Measurements from ENCODE around the gene PCNT.
"Not testable (repeated sequence)": the region's sequence is repeated elsewhere in the genome, so short reads cannot be mapped to it uniquely, and the experiment has no call there.

Gene PCNT

DNA sequence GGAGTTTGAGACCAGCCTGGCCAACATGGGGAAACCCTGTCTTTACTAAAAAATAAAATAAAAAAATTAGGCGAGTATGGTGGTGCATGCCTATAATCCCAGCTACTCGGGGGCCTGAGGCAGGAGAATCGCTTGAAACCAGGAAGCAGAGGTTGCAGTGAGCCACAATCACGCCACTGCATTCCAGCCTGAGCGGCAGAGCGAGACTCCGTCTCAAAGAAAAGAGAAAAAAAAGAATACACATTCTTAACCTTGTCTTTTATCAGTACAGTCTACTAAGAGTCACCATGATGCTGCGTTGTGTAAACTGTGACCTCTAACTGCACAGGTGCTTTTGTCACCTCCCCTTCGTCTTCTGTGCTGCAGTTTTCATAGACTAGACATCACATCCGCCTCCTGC lies 37.2 kb downstream of the PCNT start:
- no peak for DNase-seq (ENCODE audit: low read depth, low spot score)

DNA sequence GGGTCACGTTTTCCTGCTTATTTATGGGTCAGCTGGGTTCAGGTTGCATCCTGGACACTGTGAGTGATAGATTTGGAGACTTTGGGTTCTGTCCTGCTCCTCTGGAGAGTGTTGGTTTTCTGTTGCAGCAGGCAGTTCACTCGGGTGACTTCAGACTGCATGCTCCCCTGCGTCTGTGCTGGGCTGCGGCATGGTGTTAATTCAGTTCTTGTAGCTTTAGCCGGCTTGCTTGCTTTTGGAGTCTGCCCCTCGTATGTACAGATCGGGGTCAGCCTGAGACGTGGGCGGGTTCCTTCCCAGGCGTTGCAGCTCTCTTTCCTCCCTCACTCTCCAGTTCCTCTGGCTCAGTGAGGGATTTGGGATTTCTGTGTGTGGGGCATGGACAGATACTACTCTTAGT lies 38.0 kb downstream of the PCNT start:
- no peak for DNase-seq (ENCODE audit: low read depth, low spot score)

DNA sequence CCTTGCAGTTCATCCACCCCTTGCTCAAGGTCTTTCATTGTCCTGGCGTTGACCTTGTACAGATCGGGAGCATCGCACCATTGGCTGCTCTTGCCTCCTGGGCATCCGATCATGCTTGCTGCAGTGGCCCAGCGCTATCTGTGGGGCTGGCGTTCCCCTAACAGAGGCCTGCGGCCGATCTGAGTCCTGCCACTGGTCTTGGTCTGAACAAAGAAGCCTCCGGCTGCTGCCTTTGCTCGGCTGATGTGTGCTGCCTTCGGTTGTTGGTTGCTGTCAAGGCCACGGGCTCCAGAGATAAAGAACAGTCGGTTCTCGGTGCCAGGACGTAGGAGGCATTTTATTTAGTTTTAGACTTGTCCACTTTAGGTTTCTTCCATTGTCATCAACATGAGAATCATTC lies 39.0 kb downstream of the PCNT start:
- DNase-seq (ENCODE audit: low read depth, low spot score), result no peak

DNA sequence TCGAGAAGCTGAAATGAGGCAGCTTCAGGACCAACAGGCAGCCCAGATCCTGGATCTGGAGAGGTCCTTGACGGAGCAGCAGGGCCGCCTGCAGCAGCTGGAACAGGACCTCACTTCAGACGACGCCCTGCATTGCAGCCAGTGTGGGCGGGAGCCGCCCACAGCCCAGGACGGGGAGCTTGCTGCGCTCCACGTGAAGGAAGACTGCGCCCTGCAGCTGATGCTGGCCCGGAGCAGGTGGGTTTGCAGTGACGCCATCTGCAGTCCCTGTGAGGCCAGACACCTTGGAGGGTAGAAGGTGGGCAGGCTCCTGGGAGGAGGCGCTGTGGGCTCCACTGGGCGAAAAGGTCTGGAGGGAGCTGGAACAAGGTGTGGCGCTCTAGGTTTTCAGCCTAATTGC lies 39.7 kb downstream of the PCNT start:
- no peak for DNase-seq (ENCODE audit: low read depth, low spot score)

GRCh38 chr21:46366091-46366490 lies 42.1 kb downstream of the PCNT start:
- no peak for DNase-seq (ENCODE audit: low read depth, low spot score)

DNA sequence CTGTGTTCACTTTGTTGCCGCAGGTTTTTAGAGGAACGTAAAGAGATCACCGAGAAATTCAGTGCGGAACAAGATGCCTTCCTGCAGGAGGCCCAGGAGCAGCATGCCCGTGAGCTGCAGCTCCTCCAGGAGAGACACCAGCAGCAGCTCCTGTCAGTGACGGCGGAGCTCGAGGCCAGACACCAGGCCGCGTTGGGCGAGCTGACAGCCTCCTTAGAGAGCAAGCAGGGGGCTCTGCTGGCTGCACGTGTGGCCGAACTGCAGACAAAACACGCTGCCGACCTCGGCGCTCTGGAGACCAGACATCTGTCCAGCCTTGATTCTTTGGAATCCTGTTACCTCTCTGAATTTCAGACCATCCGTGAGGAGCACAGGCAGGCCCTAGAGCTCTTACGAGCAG lies 42.6 kb downstream of the PCNT start:
- DNase-seq (ENCODE audit: low read depth, low spot score), result no peak

DNA sequence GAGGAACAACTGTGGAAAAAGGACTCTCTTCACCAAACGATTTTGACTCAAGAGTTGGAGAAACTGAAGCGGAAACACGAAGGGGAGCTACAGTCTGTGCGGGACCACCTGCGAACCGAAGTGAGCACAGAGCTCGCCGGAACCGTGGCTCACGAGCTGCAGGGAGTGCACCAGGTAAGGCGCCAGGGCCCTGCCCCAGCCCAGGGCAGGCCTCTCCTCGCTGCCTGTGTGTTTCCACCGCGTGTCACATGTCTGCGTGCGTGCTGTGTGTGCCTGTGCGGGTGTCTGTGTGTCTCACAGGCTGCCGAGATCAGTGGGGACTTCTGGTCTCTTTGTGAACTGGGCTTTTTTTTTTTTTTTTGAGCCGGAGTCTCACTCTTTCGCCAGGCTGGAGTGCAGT lies 43.0 kb downstream of the PCNT start:
- no peak for DNase-seq (ENCODE audit: low read depth, low spot score)

DNA sequence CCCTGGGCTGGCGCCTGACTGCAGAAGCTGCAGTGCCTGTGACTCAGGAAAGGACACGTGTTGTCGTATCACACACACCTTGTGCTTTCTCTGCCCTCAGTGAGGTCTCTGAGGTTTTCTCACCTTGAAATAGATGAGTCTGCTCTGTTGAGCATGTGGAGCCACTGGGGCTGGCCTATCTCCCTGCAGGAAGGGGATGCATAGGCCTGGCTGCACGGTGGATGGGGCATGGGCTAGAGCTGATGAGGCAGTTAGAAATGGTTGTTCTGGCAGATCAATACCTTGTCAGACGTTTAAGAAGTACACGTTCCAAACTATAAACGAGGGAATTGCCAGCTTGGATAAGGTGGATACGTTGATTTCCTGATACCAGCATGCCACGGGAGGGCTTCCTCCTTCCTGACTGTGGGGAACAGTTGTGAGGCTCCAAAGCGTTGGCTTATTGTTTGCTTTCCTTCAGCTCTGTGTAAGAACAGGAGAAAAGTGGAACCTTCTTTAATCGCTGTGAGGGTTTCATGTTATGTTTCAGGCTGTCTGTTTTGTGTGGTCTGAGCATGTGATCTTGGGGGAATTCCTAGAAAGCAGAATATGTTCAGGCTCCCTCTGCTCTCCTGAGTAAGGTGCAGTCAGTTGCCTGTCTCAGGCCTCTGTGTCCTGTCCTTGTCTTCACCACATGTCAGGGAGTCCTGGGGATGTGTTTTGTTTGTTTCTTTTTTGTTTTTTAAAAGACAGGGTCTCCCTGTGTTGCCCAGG lies 44.8 kb downstream of the PCNT start:
- DNase-seq (ENCODE audit: low read depth, low spot score), result no peak

DNA sequence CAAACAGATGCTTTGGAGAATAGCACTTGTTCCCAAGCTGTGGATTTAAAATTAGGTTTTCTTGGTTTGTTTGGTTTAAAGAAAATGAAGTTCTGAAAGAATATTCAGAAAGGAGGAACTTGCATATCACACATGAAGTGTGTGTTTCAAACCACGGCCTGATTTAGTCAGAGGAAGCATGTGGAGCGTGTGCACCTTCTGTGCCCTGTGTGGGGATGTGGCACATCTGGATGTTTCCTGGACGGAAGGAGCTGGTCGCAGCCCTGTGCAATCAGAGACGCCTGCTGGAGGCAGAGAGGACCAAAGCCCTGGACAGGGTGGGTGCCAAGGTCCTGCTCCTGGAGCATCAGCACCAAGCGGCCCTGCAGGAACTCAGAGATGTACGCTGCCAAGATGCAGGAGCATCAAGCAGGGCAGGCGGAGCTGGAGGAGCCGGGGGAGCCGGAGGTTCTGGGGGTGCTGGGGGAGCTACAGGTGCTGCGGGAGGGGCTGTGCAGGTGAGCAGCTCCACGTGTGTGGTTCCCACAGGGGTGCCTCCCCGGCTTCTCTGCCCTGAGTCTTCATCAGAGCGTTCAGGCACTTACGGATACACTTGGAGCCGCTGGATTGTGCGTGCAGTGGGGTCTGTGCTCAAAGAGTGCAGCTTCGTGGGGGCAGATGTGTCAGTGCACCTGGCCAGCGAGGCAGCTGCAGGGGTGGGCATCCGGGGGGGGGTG lies 45.7 kb downstream of the PCNT start:
- DNase-seq (ENCODE audit: low read depth, low spot score), result no peak

DNA sequence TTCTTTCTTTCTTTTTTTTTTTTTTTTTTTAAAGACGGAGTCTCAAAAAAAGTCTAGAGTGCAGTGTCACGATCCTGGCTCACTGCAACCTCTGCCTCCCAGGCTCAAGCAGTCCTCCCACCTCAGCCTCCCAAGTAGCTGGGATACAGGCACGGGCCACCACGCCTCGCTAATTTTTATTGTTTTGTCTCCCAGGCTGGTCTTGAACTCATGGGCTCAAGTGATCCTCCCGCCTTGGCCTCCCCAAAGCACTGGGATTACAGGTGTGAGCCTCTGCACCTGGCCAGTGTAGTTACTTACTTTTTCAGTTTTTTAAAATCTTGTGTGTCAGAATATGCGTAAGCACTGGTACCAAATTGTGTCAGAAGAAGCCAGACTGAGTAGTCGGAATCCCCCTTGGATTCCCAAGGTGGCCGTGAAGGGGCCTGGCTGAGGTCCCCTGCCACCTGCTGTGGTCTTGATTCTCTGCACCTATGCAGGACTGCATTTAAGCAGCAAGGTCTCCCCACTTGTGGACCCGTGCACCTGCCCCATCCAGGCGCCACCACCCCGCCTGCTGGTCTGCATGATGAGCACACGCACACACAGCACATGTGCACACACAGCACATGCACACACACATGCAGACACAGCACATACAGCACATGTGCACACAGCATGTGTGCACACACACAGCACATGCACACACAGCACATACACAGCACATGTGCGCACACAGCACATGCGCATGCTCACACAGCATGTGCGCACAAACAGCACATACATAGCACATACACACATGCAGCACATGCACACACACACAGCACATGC lies 47.5 kb downstream of the PCNT start:
- no peak for DNase-seq (ENCODE audit: low read depth, low spot score)

DNA sequence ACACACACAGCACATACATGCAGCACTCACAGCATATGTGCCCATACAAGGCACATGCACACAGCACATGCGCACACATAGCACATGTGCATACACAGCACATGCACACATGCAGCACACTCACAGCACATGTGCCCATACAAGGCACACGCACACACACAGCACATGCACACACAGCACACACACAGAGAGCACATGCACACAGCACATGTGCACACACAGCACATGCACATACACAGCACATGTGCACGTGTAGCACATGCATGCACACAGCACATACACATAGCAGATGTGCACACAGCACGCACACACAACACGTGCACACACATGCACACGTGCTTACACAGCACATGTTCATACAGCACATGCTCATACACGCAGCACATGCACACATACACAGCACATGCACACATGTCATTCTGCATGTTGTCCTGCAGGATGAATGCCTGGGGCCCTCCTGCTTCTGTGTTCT lies 48.1 kb downstream of the PCNT start:
- DNase-seq (ENCODE audit: low read depth, low spot score), result no peak

DNA sequence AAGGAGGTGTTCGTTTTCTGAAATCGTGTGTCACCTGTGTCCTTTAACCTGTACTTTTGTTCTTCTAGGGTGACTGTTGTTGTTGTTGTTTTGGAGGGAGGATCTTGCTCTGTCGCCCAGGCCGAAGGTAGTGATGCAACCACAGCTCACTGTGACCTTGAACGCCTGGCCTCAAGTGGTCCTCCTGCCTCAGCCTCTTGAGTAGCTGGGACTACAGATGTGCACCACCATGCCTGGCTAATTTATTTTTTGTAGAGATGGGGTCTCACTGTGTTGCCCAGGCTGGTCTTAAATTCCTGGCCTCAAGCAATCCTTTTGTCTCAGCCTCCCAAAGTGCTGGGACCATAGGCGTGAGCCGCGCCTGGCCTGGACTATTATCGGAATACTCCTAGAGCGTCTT lies 49.0 kb downstream of the PCNT start:
- not testable (repeated sequence) for DNase-seq (ENCODE audit: low read depth, low spot score)

DNA sequence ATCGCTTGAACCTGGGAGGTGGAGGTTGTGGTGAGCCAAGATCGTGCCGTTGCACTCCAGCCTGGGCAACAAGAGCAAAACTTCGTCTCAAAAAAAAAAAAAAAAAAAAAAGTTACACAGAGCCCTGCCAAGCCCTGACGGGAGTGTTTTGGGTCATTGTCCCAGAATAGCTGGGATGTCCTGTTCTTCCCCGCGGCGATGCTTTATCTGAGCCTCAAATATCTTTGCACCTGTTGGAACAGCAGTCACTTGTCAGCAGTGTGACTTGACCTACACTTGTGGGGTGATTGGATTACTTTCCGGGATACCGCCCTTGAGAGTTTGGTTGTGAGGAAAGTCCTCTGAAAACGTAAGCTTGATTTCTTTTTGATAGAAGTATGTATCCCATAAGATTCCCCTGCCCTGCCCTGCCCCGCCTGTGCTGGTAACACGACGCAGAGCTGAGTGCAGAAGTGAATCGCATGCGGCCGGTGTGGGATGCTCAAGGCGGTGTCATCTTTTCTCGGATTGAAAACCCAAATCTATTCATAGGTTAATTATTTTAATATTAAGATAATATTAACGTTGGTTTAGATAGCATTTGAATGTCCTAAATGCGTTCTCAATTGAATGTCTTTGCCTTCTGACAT lies 50.9 kb downstream of the PCNT start:
- no peak for DNase-seq (ENCODE audit: low read depth, low spot score)

DNA sequence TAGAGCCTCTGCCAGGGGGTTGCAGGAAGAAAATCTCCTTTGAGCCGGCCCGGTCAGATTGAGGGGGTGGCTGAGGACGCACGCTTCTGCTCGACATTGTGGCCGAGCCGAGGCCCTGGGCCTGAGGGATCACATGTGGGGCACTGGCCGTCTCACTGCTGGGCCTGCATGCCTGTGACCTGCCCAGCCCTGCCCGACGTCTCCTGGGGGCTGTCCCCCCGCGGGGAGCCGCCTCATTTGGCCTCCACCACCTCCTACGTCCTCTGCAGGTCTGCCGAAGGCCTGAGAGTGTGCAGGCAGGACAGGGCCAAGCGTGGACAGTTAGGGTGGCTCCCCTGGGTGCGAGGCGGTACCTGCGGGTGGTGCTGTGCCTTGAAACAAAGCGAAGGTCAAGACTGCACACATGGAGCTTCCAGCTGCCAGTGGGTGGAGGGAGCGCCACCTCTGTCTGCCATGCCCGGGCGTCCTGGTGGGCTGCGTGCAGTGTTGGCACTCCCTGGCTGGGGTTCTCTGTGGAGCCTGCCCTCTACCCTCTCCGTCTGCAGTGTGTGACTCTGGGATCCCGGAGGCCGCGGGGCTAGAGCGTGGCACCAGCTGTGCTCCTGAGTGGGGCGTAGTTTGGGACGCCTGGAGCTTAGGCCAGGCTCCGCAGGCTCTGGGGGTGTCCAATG lies 51.7 kb downstream of the PCNT start:
- no peak for DNase-seq (ENCODE audit: low read depth, low spot score)

DNA sequence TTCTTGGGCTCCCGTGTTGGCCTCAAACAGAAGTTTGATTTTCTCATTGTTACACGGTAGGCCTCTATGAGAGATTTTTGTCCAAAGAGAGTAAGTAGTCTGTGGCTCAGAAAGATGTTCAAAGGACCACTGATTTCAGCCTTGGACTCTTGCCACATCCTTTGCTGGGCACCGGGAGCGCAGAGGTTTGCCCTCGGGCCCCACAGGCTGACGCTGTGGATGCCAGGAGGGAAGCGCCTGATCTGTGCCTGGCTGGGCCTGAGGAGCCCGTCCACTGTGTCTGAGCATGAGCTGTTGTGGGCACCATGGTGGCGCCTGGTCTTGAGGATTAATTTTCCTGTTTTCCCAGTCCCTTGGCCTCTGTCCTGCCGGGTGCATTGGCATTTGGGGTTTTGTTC lies 52.3 kb downstream of the PCNT start:
- no peak for DNase-seq (ENCODE audit: low read depth, low spot score)

DNA sequence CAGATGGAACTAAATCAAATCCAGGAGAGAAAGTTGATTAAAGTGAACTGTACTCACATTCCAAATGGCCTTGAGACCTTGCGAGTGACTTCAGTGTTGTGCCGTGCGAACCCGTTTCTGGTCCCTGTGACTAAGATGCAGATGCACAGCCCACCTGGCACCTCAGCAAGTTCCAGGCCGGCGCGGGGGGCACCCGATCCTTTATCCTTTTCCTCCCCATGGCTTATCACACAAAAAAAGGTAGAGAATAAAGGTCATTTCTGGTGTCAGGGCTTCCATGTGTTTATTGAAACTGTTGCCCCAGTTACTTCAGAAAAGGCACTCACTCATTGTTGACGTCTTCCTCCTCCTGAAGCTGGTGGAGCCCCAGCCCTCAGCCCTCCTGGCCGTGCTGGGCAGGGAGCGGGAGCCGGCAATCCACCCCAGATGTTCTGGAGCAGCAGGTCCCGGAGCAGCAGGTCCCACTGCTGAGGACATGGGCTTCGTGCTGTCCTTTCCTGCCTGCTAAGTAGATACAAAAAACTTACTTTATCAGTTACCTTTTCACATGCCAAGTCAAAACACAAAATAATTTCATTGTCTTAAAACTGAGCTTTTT lies 53.0 kb downstream of the PCNT start:
- DNase-seq (ENCODE audit: low read depth, low spot score), result no peak

DNA sequence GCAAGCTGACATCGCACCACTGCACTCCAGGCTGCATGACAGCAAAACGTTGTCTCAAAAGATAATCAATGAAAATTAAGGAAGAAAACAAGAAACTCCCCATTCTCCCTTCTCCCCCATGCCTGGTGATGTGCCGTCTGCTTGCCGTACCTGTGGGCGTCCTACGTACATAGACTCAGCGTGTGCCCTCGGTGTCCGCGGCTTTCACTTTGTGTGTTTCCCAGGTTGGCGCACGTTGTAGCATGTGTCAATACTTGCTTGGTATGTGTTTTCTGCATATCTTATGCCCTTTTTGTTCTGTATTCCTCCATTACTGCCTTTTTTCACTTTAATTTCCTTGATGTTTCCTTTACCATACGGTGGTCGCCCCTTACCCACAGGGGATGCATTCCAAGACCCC lies 53.8 kb downstream of the PCNT start:
- DNase-seq (ENCODE audit: low read depth, low spot score), result no peak

DNA sequence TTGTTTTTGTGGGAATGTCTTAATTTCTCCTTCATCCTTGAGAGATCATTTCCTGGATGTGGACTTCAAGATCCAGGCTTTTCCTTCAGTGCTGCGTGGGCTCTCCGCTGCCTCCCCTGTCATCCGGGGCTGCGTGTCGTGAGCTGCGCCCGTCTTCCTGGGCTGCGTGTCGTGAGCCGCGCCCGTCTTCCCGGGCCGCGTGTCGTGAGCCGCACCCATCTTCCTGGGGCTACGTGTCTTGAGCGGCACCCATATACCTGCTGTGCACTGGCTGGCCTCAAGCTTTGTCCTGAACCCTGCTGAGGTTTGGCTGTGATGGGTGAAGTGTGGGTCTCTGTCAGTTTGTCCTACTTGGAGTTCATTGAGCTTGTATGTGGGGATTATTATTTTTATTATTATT lies 55.1 kb downstream of the PCNT start:
- DNase-seq (ENCODE audit: low read depth, low spot score), result no peak

GRCh38 chr21:46379691-46380090 lies 55.7 kb downstream of the PCNT start:
- DNase-seq (ENCODE audit: low read depth, low spot score), result no peak

DNA sequence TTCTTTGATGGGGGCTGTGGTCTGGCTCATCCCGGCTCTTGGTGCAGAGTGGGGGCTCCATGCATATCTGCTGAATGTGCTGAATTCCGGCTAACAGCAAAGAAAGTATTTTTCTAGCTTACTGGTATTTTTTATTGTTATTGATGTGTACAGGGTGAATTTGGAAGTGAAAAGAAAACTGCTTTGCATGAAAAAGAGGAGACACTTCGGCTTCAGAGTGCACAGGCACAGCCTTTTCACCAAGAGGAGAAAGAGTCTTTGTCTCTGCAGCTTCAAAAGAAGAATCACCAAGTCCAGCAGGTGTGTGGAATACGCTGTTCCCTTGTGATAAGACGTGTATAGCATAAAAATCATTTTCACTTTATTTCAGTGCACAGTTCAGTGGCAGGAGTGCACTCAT lies 57.6 kb downstream of the PCNT start:
- DNase-seq (ENCODE audit: low read depth, low spot score), result no peak

DNA sequence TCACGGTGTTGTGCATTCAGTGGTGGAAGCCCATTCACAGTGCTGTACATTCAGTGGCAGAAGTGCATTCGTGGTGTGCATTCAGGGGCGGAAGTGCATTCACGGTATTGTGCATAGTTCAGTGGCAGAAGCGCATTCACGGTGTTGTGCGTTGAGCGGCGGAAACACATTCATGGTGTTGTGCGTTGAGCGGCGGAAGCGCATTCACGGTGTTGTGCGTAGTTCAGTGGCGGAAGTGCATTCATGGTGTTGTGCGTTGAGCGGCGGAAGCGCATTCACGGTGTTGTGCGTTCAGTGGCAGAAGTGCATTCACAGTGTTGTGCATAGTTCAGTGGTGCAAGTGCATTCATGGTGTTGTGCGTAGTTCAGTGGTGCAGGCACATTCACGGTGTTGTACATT lies 60.6 kb downstream of the PCNT start:
- DNase-seq (ENCODE audit: low read depth, low spot score), result no peak
